Activated T-cell treated with anti-CD3 and anti-CD28 coated beads for 4 hours (primary cell): Measurements from ENCODE around the gene GNAQ.

Experiments
- DNase-seq: peaks from one replicate; pipeline ENCODE4 v3.0.0-alpha.2; 2020

The GNAQ gene

GRCh38 chr9:77833561-77834429 is 197.8 kb downstream of the GNAQ start:
- DNase-seq: no peak

GRCh38 chr9:77832639-77833038 is 199.0 kb downstream of the GNAQ start:
- no peak for DNase-seq

- DNase-seq: no peak
Observed at GRCh38 chr9:77831781-77832180, 199.8 kb downstream of the GNAQ start.

- no peak for DNase-seq
Observed at GRCh38 chr9:77830618-77831285, 200.9 kb downstream of the GNAQ start.

- DNase-seq: no peak
Observed at GRCh38 chr9:77829420-77829819, 202.2 kb downstream of the GNAQ start.

GRCh38 chr9:77827104-77827784 is 204.4 kb downstream of the GNAQ start:
- no peak for DNase-seq

- DNase-seq: no peak
Observed at GRCh38 chr9:77826621-77827020, 205.0 kb downstream of the GNAQ start.

- no peak for DNase-seq
Observed at GRCh38 chr9:77826116-77826515, 205.5 kb downstream of the GNAQ start.

- DNase-seq: no peak
Observed at GRCh38 chr9:77825361-77825760, 206.2 kb downstream of the GNAQ start.

- DNase-seq: no peak
Observed at GRCh38 chr9:77820293-77820954, 211.2 kb downstream of the GNAQ start.

- DNase-seq: no peak
Observed at GRCh38 chr9:77819657-77820056, 212.0 kb downstream of the GNAQ start.

- DNase-seq: no peak
Observed at GRCh38 chr9:77817590-77818311, 213.9 kb downstream of the GNAQ start.

- DNase-seq: no peak
Observed at GRCh38 chr9:77816641-77817341, 214.8 kb downstream of the GNAQ start.

- DNase-seq: no peak
Observed at GRCh38 chr9:77815260-77815659, 216.4 kb downstream of the GNAQ start.

GRCh38 chr9:77811832-77812231 is 219.8 kb downstream of the GNAQ start:
- DNase-seq: no peak

GRCh38 chr9:77810637-77811119 is 220.9 kb downstream of the GNAQ start:
- DNase-seq: no peak

- no peak for DNase-seq
Observed at GRCh38 chr9:77810047-77810446, 221.6 kb downstream of the GNAQ start.

GRCh38 chr9:77809552-77809951 is 222.1 kb downstream of the GNAQ start:
- no peak for DNase-seq

- DNase-seq: no peak
Observed at GRCh38 chr9:77808751-77809081, 222.9 kb downstream of the GNAQ start.

GRCh38 chr9:77807846-77808750 is 223.5 kb downstream of the GNAQ start:
- DNase-seq: no peak

- no peak for DNase-seq
Observed at GRCh38 chr9:77807281-77807683, 224.3 kb downstream of the GNAQ start.
